Gastrocnemius medialis (tissue), 4 donors: Measurements from ENCODE around the gene ZBTB47. TPM values are rescaled to one million over a fixed set of nuclear protein-coding genes. Genes with fewer than 3 reads are reported as not detected.

Experiments
- ATAC-seq, 2 donors: fragments of 150-250 bp; one replicate each; pipeline ENCODE4 v1.9.1; 2016
- DNase-seq, 2 donors: peaks; one replicate each; pipeline ENCODE4 v3.0.0-alpha.2; 2019
- H3K27ac ChIP-seq, 4 donors: fragments of 200-600 bp; sonication (generic); 1 replicate in 1 of 4; 2 replicates in 3 of 4; pipeline ENCODE4 v1.5.1; 2016 to 2018; ENCODE audit warnings: mild to moderate bottlenecking in 2 of 4, moderate library complexity in 1 of 4
- H3K27me3 ChIP-seq, 3 donors: fragments of 200-600 bp; sonication (generic) in 2 of 3; 1 replicate in 1 of 3; 2 replicates in 2 of 3; pipeline versions ENCODE4 v1.5.1 to v1.6.0; 2016 to 2019; ENCODE audit warnings: mild to moderate bottlenecking in 1 of 3, moderate library complexity in 1 of 3
- H3K36me3 ChIP-seq, 2 donors: fragments of 200-600 bp; sonication (generic) in 1 of 2; one replicate each; pipeline ENCODE4 v1.5.1; 2017 to 2018
- H3K4me1 ChIP-seq, 2 donors: fragments of 200-600 bp; sonication (generic) in 1 of 2; one replicate each; pipeline ENCODE4 v1.5.1; 2016 to 2017; ENCODE audit warnings: mild to moderate bottlenecking in 2 of 2
- H3K4me3 ChIP-seq, 4 donors: fragments of 200-600 bp; sonication (generic) in 3 of 4; 1 replicate in 1 of 4; 2 replicates in 3 of 4; pipeline ENCODE4 v1.5.1; 2016 to 2019; ENCODE audit warnings: mild to moderate bottlenecking in 2 of 4
- H3K9me3 ChIP-seq, 3 donors: fragments of 200-600 bp; sonication (generic) in 2 of 3; 1 replicate in 1 of 3; 2 replicates in 2 of 3; pipeline ENCODE4 v1.5.1; 2016 to 2019
- CTCF ChIP-seq, 5 experiments: fragments of 450-650 bp in 3 of 5; fragments of 200-600 bp in 2 of 5; sonication (generic) in 2 of 5; IDR thresholded peaks in 4 of 5; conservative IDR thresholded peaks in 1 of 5; 1 replicate in 4 of 5; 2 replicates in 1 of 5; pipeline ENCODE4 v1.5.1; 2016 to 2019; ENCODE audit warnings: antibody characterized with exemption in 5 of 5, mild to moderate bottlenecking in 3 of 5, moderate library complexity in 3 of 5
- POLR2A ChIP-seq, 2 donors: fragments of 450-650 bp; IDR thresholded peaks; one replicate each; pipeline ENCODE4 v1.6.1; 2017; ENCODE audit warnings: antibody characterized with exemption in 2 of 2, mild to moderate bottlenecking in 2 of 2, moderate library complexity in 2 of 2
- in situ Hi-C, 4 donors: fragments of 200-750 bp; cut with MboI; loops; one replicate each; pipeline versions ENCODE4 v1.15.0 to v1.8.0; 2017; ENCODE audit warnings: low sequenced_read_pairs in 4 of 4
- intact Hi-C: fragments of 100-400 bp; cut with DNase I; formaldehyde crosslinking; loops from one replicate; pipeline ENCODE4 v1.15.1; 2023; ENCODE audit warnings: low total_unique reads
- total RNA-seq, 4 donors: library from RNA; depleted of rRNA; stranded (reverse); fragments of >200 nt; gene quantifications; one replicate each; pipeline versions ENCODE4 v1.1.0 to v1.2.3, GENCODE V29; 2016

ZBTB47 gene
- total RNA-seq, 4 donors from 2014 or later: 141 to 256 (median 167) TPM

DNA sequence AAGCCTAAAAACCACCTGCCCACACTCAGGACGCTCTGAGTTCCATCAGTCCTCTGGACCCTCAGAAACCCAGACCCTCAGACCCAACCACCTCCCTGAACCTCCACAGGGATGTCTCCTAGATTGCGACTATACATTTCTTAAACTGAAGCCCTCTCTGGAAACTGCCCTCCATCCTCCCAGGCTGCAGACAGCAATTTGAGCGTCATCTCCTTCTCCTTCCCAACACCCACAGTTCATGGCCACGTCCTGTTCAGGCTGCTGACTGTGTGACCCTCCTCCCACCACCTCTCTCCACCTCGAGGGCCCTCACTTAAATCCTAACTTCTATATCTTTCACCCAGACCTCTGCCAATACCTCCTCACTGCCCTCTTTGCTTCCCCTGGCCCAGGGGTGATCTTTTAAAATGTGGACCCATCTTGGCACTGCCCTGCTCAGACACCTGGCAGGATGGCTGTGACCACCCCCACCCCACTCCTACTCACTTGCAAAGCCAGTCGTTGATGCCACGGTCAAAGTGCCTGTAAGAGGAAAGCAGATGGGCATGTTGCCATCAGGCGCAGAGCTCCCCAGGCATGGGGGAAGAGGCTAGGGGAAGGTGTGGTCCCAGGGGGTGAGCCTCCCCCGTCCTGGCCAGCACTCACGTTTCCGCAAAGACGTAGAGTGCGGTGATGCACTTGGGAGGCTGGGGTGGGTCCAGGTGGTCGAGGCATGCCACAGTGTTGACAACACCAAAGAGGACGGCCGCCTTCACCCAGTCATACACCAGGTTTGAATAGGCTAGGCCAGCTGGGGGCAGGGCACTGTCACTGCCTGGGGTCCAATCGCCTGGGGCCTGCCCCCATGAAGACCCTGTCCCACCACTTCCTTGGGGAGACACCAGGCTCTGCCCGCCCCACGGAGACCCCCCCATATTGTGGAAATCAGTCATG, 43.1 kb downstream of the ZBTB47 start:
- TF ChIP-seq POLR2A (IDR thresholded peaks at IDR 0.05) (no peak), CTCF (IDR thresholded peaks at IDR 0.05 in 4 of 5, conservative IDR thresholded peaks at IDR 0.05 in 1 of 5) (no peak)
- DNase-seq: no peak

GRCh38 chr3:42697289-42698051, 44.0 kb downstream of the ZBTB47 start:
- DNase-seq (no peak), ATAC-seq (no peak)
- H3K27me3 ChIP-seq: no peaks in the 10 kb centered on the region
- H3K4me3 ChIP-seq: no peak overlapping the region
- no peaks in the 10 kb centered on the region for H3K9me3 ChIP-seq
- TF ChIP-seq CTCF (IDR thresholded peaks at IDR 0.05 in 4 of 5, conservative IDR thresholded peaks at IDR 0.05 in 1 of 5): no peak
- no peak for TF ChIP-seq POLR2A (IDR thresholded peaks at IDR 0.05)
- peak overlapping the region; percentile 94 to 100 (median 99) for H3K27ac ChIP-seq
- H3K4me1 ChIP-seq: peaks cover 25 to 26% of the 10 kb centered on the region in 2 donors
- in situ Hi-C loops: no loop called here
- no peaks in the 10 kb centered on the region for H3K36me3 ChIP-seq
- intact Hi-C loops: no loop called here

More for the DNA sequence above, 43.1 kb downstream of the ZBTB47 start:
- no peak for ATAC-seq
- in situ Hi-C loops: no loop called here
- no peak overlapping the region for H3K4me3 ChIP-seq
- H3K36me3 ChIP-seq: peaks cover 0 to 8% of the 10 kb centered on the region in 2 donors
- H3K27me3 ChIP-seq: no peaks in the 10 kb centered on the region
- H3K9me3 ChIP-seq: no peaks in the 10 kb centered on the region
- intact Hi-C loops: no loop called here
- peaks cover 21 to 24% of the 10 kb centered on the region in 2 donors for H3K4me1 ChIP-seq
- peak overlapping the region; percentile 94 to 100 (median 99) for H3K27ac ChIP-seq

DNA sequence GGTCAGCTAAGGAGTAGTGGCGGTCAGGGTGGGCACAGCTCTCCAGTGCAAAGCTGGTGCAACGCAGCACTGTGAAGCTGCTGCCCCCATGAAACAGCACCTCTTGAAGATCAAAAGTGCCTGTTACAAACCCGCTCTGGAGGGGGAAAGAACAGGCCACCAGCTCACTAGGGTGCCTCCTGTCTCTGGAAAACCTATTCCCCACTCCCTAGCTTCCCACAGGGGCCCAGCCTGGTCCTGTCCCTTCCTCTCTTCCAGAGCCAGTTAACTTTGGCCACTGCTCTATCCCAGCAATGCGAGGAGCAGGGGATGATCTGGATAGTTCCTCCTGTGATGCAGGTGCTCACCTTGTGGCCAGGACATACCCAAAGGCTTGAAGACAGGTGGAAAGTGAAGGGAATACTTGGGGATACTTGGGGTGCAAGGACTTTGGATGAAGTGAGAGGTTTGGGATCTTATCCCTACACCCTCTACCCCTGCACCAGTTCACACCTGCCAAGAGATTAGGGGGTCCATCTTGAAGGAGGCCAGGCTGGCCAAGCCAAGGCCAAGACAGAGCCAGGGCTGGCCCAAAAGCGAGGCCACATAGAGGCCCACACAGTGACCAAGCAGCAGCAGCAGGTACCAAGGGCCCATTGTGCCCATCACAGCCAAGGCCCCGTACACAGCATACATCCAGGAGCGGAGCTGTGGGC, 44.9 kb downstream of the ZBTB47 start:
- TF ChIP-seq POLR2A (IDR thresholded peaks at IDR 0.05): no peak
- no peak for TF ChIP-seq CTCF (IDR thresholded peaks at IDR 0.05 in 4 of 5, conservative IDR thresholded peaks at IDR 0.05 in 1 of 5)

DNA sequence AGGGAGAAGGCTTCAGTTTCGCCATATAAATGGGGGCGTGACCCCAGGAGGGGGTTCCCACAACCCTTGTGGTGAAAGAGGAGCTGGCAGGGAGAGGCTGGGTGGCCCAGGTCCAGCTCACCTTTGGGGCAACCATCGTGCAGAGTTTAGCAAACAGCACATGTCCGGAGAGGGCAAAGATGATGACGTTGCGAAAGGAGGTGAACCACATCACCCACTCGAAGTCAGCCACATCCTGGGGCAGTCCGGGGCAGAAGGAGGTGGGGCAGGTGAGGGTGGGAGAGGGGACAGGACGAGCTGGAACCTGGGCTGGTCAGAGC, 45.4 kb downstream of the ZBTB47 start:
- Histone ChIP-seq H3K9me3 (no peaks in the 10 kb centered on the region), H3K4me3 (no peak overlapping the region), H3K4me1 (peaks cover 37 to 39% of the 10 kb centered on the region in 2 donors), H3K27me3 (no peaks in the 10 kb centered on the region), H3K27ac (peak overlapping the region; percentile 94 to 100 (median 99)), H3K36me3 (no peaks in the 10 kb centered on the region)
- DNase-seq (peak in 1 of 2 donors; percentile 35), ATAC-seq (no peak)
- intact Hi-C loops: no loop called here
- in situ Hi-C loops: no loop called here
- TF ChIP-seq POLR2A (IDR thresholded peaks at IDR 0.05) (peak; percentile 9 to 45), CTCF (IDR thresholded peaks at IDR 0.05 in 4 of 5, conservative IDR thresholded peaks at IDR 0.05 in 1 of 5) (no peak)

More for the DNA sequence above, 44.9 kb downstream of the ZBTB47 start:
- ATAC-seq: no peak
- Histone ChIP-seq H3K4me1 (peaks cover 32 to 34% of the 10 kb centered on the region in 2 donors), H3K4me3 (no peak overlapping the region), H3K9me3 (no peaks in the 10 kb centered on the region), H3K27me3 (no peaks in the 10 kb centered on the region), H3K27ac (peak overlapping the region; percentile 94 to 100 (median 99)), H3K36me3 (no peaks in the 10 kb centered on the region)
- in situ Hi-C loops: no loop called here
- DNase-seq: no peak
- intact Hi-C loops: no loop called here
